Activated naive CD4-positive, alpha-beta T cell treated with anti-CD3 and anti-CD28 coated beads for 36 hours (primary cell): ENCODE measurements around the gene ABCE1. TPM values are rescaled to one million over a fixed set of nuclear protein-coding genes. Genes with fewer than 3 reads are reported as not detected.

Source experiments
- CTCF ChIA-PET: fragments of 350-600 bp; sonication (Branson Sonifier 250); formaldehyde crosslinking; loops from one replicate; lab custom pipeline; 2021; ENCODE audit warnings: antibody characterized with exemption; lab: Charles Lee
- DNase-seq: peaks from one replicate; pipeline ENCODE4 v3.0.0-alpha.2; 2020
- H3K27ac Mint-ChIP-seq: one replicate; pipeline ENCODE4 v1.8.0; 2021; ENCODE audit warnings: mild to moderate bottlenecking, mixed read lengths
- H3K27me3 Mint-ChIP-seq: one replicate; pipeline ENCODE4 v1.8.0; 2021; ENCODE audit warnings: low read depth, mixed read lengths
- H3K36me3 Mint-ChIP-seq: one replicate; pipeline ENCODE4 v1.8.0; 2021; ENCODE audit warnings: low read depth, mixed read lengths
- H3K4me1 Mint-ChIP-seq: one replicate; pipeline ENCODE4 v1.8.0; 2021; ENCODE audit warnings: low read depth, mixed read lengths
- H3K4me3 Mint-ChIP-seq: one replicate; pipeline ENCODE4 v1.8.0; 2021; ENCODE audit warnings: mild to moderate bottlenecking, moderate library complexity, mixed read lengths
- H3K9me3 Mint-ChIP-seq: one replicate; pipeline ENCODE4 v1.8.0; 2021; ENCODE audit warnings: mixed read lengths
- intact Hi-C: fragments of 100-400 bp; cut with micrococcal nuclease; formaldehyde crosslinking; loops from one replicate; pipeline ENCODE4 v1.15.1; 2023
- total RNA-seq, 2 experiments: library from RNA; stranded (reverse); gene quantifications; one replicate each; pipeline ENCODE4 v1.2.3, GENCODE V29; 2021

Gene ABCE1
- total RNA-seq, 2 experiments from 2014 or later, result 164 to 174 TPM

- Mint-ChIP-seq H3K27ac (no peak overlapping the region), H3K4me3 (no peak overlapping the region), H3K4me1 (peaks cover 34% of the 10 kb centered on the region), H3K9me3 (peaks cover 10% of the 10 kb centered on the region), H3K27me3 (no peaks in the 10 kb centered on the region), H3K36me3 (peaks cover 42% of the 10 kb centered on the region)
- CTCF ChIA-PET, result interaction anchor here (0.6 to 2.0 kb wide), 2 partner anchors 14 to 1795 kb away, joined by 3 to 17 read pairs; no protein-coding TSS in a partner anchor
- intact Hi-C loops, result no loop called here
- no peak for DNase-seq
Measured at GRCh38 chr4:145075742-145076468, 22.2 kb upstream of the ABCE1 start.

GRCh38 chr4:145076469-145076855 is 21.6 kb upstream of the ABCE1 start:
- no peak overlapping the region for H3K27ac Mint-ChIP-seq
- no peaks in the 10 kb centered on the region for H3K27me3 Mint-ChIP-seq
- peaks cover 33% of the 10 kb centered on the region for H3K4me1 Mint-ChIP-seq
- no peak overlapping the region for H3K4me3 Mint-ChIP-seq
- intact Hi-C loops, result no loop called here
- peaks cover 10% of the 10 kb centered on the region for H3K9me3 Mint-ChIP-seq
- peaks cover 42% of the 10 kb centered on the region for H3K36me3 Mint-ChIP-seq
- no peak for DNase-seq
- CTCF ChIA-PET, result interaction anchor here (0.6 kb wide), 1 partner anchor 1795 kb away, joined by 3 read pairs; no protein-coding TSS in a partner anchor

GRCh38 chr4:145081756-145082155 is 16.4 kb upstream of the ABCE1 start:
- intact Hi-C loops, result no loop called here
- H3K27me3 Mint-ChIP-seq, result no peaks in the 10 kb centered on the region
- DNase-seq, result no peak
- H3K4me3 Mint-ChIP-seq, result no peak overlapping the region
- H3K36me3 Mint-ChIP-seq, result peaks cover 43% of the 10 kb centered on the region
- H3K4me1 Mint-ChIP-seq, result peaks cover 25% of the 10 kb centered on the region
- H3K9me3 Mint-ChIP-seq, result peaks cover 10% of the 10 kb centered on the region
- CTCF ChIA-PET, result no interaction called here
- H3K27ac Mint-ChIP-seq, result no peak overlapping the region

GRCh38 chr4:145083891-145084605 is 14.1 kb upstream of the ABCE1 start:
- intact Hi-C loops, result no loop called here
- Mint-ChIP-seq H3K27ac (no peak overlapping the region), H3K36me3 (peaks cover 30% of the 10 kb centered on the region)

GRCh38 chr4:145090380-145090779 is 7.7 kb upstream of the ABCE1 start:
- no peak overlapping the region for H3K4me3 Mint-ChIP-seq

More at GRCh38 chr4:145083891-145084605, 14.1 kb upstream of the ABCE1 start:
- DNase-seq, result peak; percentile 12
- CTCF ChIA-PET, result interaction anchor here (0.6 to 1.0 kb wide), 3 partner anchors 9 to 907 kb away, joined by 3 to 5 read pairs (median 4); no protein-coding TSS in a partner anchor
- H3K4me3 Mint-ChIP-seq, result no peak overlapping the region
- no peaks in the 10 kb centered on the region for H3K9me3 Mint-ChIP-seq
- H3K27me3 Mint-ChIP-seq, result no peaks in the 10 kb centered on the region
- H3K4me1 Mint-ChIP-seq, result peaks cover 13% of the 10 kb centered on the region

GRCh38 chr4:145093638-145094037 is 4.5 kb upstream of the ABCE1 start:
- no peaks in the 10 kb centered on the region for H3K27me3 Mint-ChIP-seq
- CTCF ChIA-PET, result no interaction called here
- intact Hi-C loops, result no loop called here
- no peak overlapping the region for H3K27ac Mint-ChIP-seq
- H3K9me3 Mint-ChIP-seq, result peaks cover 8% of the 10 kb centered on the region
- H3K36me3 Mint-ChIP-seq, result peaks cover 45% of the 10 kb centered on the region
- no peak for DNase-seq
- H3K4me3 Mint-ChIP-seq, result no peak overlapping the region
- peaks cover 26% of the 10 kb centered on the region for H3K4me1 Mint-ChIP-seq

More at GRCh38 chr4:145090380-145090779, 7.7 kb upstream of the ABCE1 start:
- peaks cover 8% of the 10 kb centered on the region for H3K9me3 Mint-ChIP-seq
- H3K4me1 Mint-ChIP-seq, result peaks cover 19% of the 10 kb centered on the region
- CTCF ChIA-PET, result no interaction called here
- intact Hi-C loops, result no loop called here
- no peak overlapping the region for H3K27ac Mint-ChIP-seq
- H3K36me3 Mint-ChIP-seq, result peaks cover 55% of the 10 kb centered on the region
- H3K27me3 Mint-ChIP-seq, result no peaks in the 10 kb centered on the region
- DNase-seq, result no peak

GRCh38 chr4:145097331-145097820 is 735 bp upstream of the ABCE1 start:
- no peak for DNase-seq
- peaks cover 25% of the 10 kb centered on the region for H3K4me1 Mint-ChIP-seq

GRCh38 chr4:145098675-145099037 is 545 bp downstream of the ABCE1 start:
- Mint-ChIP-seq H3K4me3 (peak overlapping the region; percentile 92), H3K36me3 (peaks cover 31% of the 10 kb centered on the region), H3K9me3 (peaks cover 3% of the 10 kb centered on the region), H3K27me3 (no peaks in the 10 kb centered on the region), H3K27ac (peak overlapping the region; percentile 97), H3K4me1 (peaks cover 20% of the 10 kb centered on the region)
- DNase-seq, result peak; percentile 61
- intact Hi-C loops, result loop anchor here (1.0 to 5.0 kb wide), 12 partner anchors 28 to 1916 kb away; partner anchors contain the start of genes HHIP, MMAA, OTUD4 and SMAD1
- CTCF ChIA-PET, result interaction anchor here (2.2 kb wide), 1 partner anchor 519 kb away, joined by 6 read pairs; no protein-coding TSS in a partner anchor

More at GRCh38 chr4:145097331-145097820, 735 bp upstream of the ABCE1 start:
- CTCF ChIA-PET, result no interaction called here
- Mint-ChIP-seq H3K27me3 (no peaks in the 10 kb centered on the region), H3K4me3 (peak overlapping the region; percentile 92), H3K36me3 (peaks cover 44% of the 10 kb centered on the region), H3K27ac (peak overlapping the region; percentile 97), H3K9me3 (peaks cover 8% of the 10 kb centered on the region)
- intact Hi-C loops, result loop anchor here (2.0 to 5.0 kb wide), 3 partner anchors 203 to 1915 kb away; partner anchors contain the start of genes SMAD1 and USP38

GRCh38 chr4:145099653-145100052 is 1.5 kb downstream of the ABCE1 start:
- peaks cover 24% of the 10 kb centered on the region for H3K4me1 Mint-ChIP-seq
- DNase-seq, result no peak
- no peaks in the 10 kb centered on the region for H3K27me3 Mint-ChIP-seq
- intact Hi-C loops, result loop anchor here (2.0 to 5.0 kb wide), 4 partner anchors 209 to 1917 kb away; partner anchors contain the start of genes HHIP, SMAD1 and USP38
- H3K27ac Mint-ChIP-seq, result peak overlapping the region; percentile 70
- CTCF ChIA-PET, result interaction anchor here (1.6 to 2.2 kb wide), 2 partner anchors 45 to 518 kb away, joined by 6 read pairs; no protein-coding TSS in a partner anchor
- no peaks in the 10 kb centered on the region for H3K9me3 Mint-ChIP-seq
- H3K36me3 Mint-ChIP-seq, result peaks cover 25% of the 10 kb centered on the region
- peak overlapping the region; percentile 92 for H3K4me3 Mint-ChIP-seq

GRCh38 chr4:145101091-145101490 is 3.0 kb downstream of the ABCE1 start:
- Mint-ChIP-seq H3K4me1 (peaks cover 20% of the 10 kb centered on the region), H3K27me3 (no peaks in the 10 kb centered on the region), H3K27ac (no peak overlapping the region), H3K36me3 (peaks cover 19% of the 10 kb centered on the region), H3K4me3 (no peak overlapping the region), H3K9me3 (no peaks in the 10 kb centered on the region)
- CTCF ChIA-PET, result interaction anchor here (0.9 kb wide), 1 partner anchor 40 kb away, joined by 3 read pairs; no protein-coding TSS in a partner anchor
- intact Hi-C loops, result no loop called here
- no peak for DNase-seq

GRCh38 chr4:145102619-145103018 is 4.5 kb downstream of the ABCE1 start:
- Mint-ChIP-seq H3K9me3 (no peaks in the 10 kb centered on the region), H3K27me3 (no peaks in the 10 kb centered on the region), H3K4me3 (no peak overlapping the region), H3K27ac (no peak overlapping the region), H3K36me3 (peaks cover 27% of the 10 kb centered on the region), H3K4me1 (peaks cover 18% of the 10 kb centered on the region)
- CTCF ChIA-PET, result no interaction called here
- DNase-seq, result no peak
- intact Hi-C loops, result no loop called here

- no peaks in the 10 kb centered on the region for H3K27me3 Mint-ChIP-seq
- DNase-seq, result no peak
- H3K4me1 Mint-ChIP-seq, result peaks cover 18% of the 10 kb centered on the region
- intact Hi-C loops, result no loop called here
- peaks cover 28% of the 10 kb centered on the region for H3K36me3 Mint-ChIP-seq
- no peaks in the 10 kb centered on the region for H3K9me3 Mint-ChIP-seq
- CTCF ChIA-PET, result no interaction called here
- H3K4me3 Mint-ChIP-seq, result no peak overlapping the region
- H3K27ac Mint-ChIP-seq, result no peak overlapping the region
Measured at GRCh38 chr4:145103496-145103895, 5.4 kb downstream of the ABCE1 start.
